Stomach (tissue), 9 donors: ENCODE measurements around the gene GYG2. TPM values are rescaled to one million over a fixed set of nuclear protein-coding genes. Genes with fewer than 3 reads are reported as not detected.

Experiments used
- DNase-seq, 2 donors: peaks; one replicate each; pipeline versions ENCODE4 v3.0.0 to v3.0.0-alpha.2; 2013 to 2019
- H3K27ac ChIP-seq, 5 donors: fragments of 200-600 bp in 4 of 5; sonication (generic) in 4 of 5; one replicate each; pipeline ENCODE4 v1.5.1; 2013 to 2019; ENCODE audit warnings: mild to moderate bottlenecking in 1 of 5, moderate library complexity in 1 of 5
- H3K27me3 ChIP-seq, 3 donors: fragments of 200-600 bp; sonication (generic); one replicate each; pipeline ENCODE4 v1.5.1; 2017 to 2019; ENCODE audit warnings: mixed run types in 1 of 3
- H3K36me3 ChIP-seq, 4 donors: fragments of 200-600 bp; sonication (generic); 1 replicate in 3 of 4; 2 replicates in 1 of 4; pipeline ENCODE4 v1.5.1; 2016 to 2019
- H3K4me1 ChIP-seq, 4 donors: fragments of 200-600 bp; sonication (generic); one replicate each; pipeline ENCODE4 v1.5.1; 2016 to 2019
- H3K4me3 ChIP-seq, 4 donors: fragments of 200-600 bp; sonication (generic) in 3 of 4; one replicate each; pipeline ENCODE4 v1.5.1; 2016 to 2019; ENCODE audit warnings: mild to moderate bottlenecking in 1 of 4
- H3K9me3 ChIP-seq, 4 donors: fragments of 200-600 bp; sonication (generic); one replicate each; pipeline ENCODE4 v1.5.1; 2016 to 2019
- CTCF ChIP-seq, 7 experiments: fragments of 450-650 bp in 4 of 7; fragments of 200-600 bp in 3 of 7; sonication (generic) in 3 of 7; IDR thresholded peaks; one replicate each; pipeline ENCODE4 v1.5.1; 2016 to 2019; ENCODE audit warnings: antibody characterized with exemption in 7 of 7, control low read depth in 2 of 7, mild to moderate bottlenecking in 1 of 7
- EP300 ChIP-seq: sonication (generic); formaldehyde crosslinking; IDR thresholded peaks from one replicate; pipeline ENCODE4 v1.6.1; 2017; ENCODE audit warnings: antibody characterized with exemption
- POLR2A ChIP-seq, 4 donors: fragments of 450-650 bp; IDR thresholded peaks; one replicate each; pipeline ENCODE4 v1.6.1; 2016; ENCODE audit warnings: antibody characterized with exemption in 4 of 4, control low read depth in 2 of 4, mild to moderate bottlenecking in 1 of 4, moderate library complexity in 1 of 4
- POLR2AphosphoS5 ChIP-seq, 3 donors: sonication (generic); formaldehyde crosslinking; IDR thresholded peaks; one replicate each; pipeline ENCODE4 v1.6.1; 2016; ENCODE audit warnings: antibody characterized with exemption in 3 of 3
- WGBS, 5 donors: extraction: QIAGEN DNeasy Blood & Tissue Kit in 3 of 5; methylation state at CpG; one replicate each; pipeline versions ENCODE4 v1.1.5 to v1.1.7; 2013 to 2018; 5-methylcytosine and 5-hydroxymethylcytosine counted together
- intact Hi-C: fragments of 100-400 bp; cut with DNase I; formaldehyde crosslinking; loops from one replicate; pipeline ENCODE4 v1.15.1; 2023; ENCODE audit warnings: low total_unique reads
- polyA plus RNA-seq, 3 donors: library from polyadenylated mRNA; stranded (reverse); fragments of 200-250 nt; gene quantifications; one replicate each; pipeline ENCODE4 v1.2.3, GENCODE V29; 2013
- total RNA-seq, 5 donors: library from RNA; depleted of rRNA; stranded (reverse); fragments of >200 nt; gene quantifications; one replicate each; pipeline versions ENCODE4 v1.1.0 to v1.2.3, GENCODE V29; 2014 to 2016
- donor health status: healthy with polysubstance abuse.
- donor health status: Bipolar disorder and iron deficiency.
- donor health status: healthy.

The GYG2 gene
- total and polyA plus RNA-seq, 8 donors = 2.2 to 6.2 (median 5.5) TPM

- TF ChIP-seq EP300 (no peak), POLR2AphosphoS5 (IDR thresholded peaks at IDR 0.05) (no peak), CTCF (IDR thresholded peaks at IDR 0.05) (no peak), POLR2A (IDR thresholded peaks at IDR 0.05) (no peak)
- H3K9me3 ChIP-seq = no peaks in the 10 kb centered on the region
- no peaks in the 10 kb centered on the region for H3K27me3 ChIP-seq
- no peak for DNase-seq
- no peak overlapping the region for H3K27ac ChIP-seq
- H3K36me3 ChIP-seq = peaks cover 0 to 72% (median 42%) of the 10 kb centered on the region in 4 donors
- WGBS, 5 donors = 92 to 98% (median 95%) methylated on average over 3 of the region's 3 CpGs
- intact Hi-C loops = no loop called here
- H3K4me3 ChIP-seq = no peak overlapping the region
- H3K4me1 ChIP-seq = no peaks in the 10 kb centered on the region
Observed at GRCh38 chrX:2910109-2910508, 81.4 kb downstream of the GYG2 start.

DNA sequence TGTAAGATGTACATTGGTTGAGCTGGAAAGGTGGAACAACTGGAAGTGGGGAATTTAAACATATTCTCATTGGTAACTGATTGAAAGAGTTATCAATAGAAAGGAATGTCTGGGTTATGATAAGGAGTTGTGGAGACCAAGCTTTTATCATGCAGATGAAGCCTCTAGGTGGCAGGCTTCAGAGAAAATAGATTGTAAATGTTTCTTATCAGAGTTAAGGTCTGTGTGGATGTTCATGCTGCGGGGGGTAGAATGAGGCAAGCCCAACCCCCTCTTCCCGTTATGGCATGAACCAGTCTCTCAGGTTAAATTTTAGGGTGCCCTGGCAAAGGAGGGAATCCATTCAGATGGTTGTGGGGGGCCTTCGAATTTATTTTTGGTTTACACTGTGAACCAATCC lies 84.4 kb downstream of the GYG2 start:
- H3K36me3 ChIP-seq = peaks cover 0 to 76% (median 47%) of the 10 kb centered on the region in 4 donors
- no peak for DNase-seq
- TF ChIP-seq EP300 (no peak), POLR2AphosphoS5 (IDR thresholded peaks at IDR 0.05) (no peak), POLR2A (IDR thresholded peaks at IDR 0.05) (no peak), CTCF (IDR thresholded peaks at IDR 0.05) (no peak)
- 31 to 52% (median 44%) methylated on average over 3 of the region's 3 CpGs for WGBS, 5 donors
- no peaks in the 10 kb centered on the region for H3K9me3 ChIP-seq
- H3K27me3 ChIP-seq = no peaks in the 10 kb centered on the region
- H3K4me1 ChIP-seq = no peaks in the 10 kb centered on the region
- H3K4me3 ChIP-seq = no peak overlapping the region
- H3K27ac ChIP-seq = no peak overlapping the region
- intact Hi-C loops = no loop called here

GRCh38 chrX:2917767-2918166 lies 89.0 kb downstream of the GYG2 start:
- no peak for DNase-seq
- Histone ChIP-seq H3K9me3 (no peaks in the 10 kb centered on the region), H3K4me3 (no peak overlapping the region), H3K27ac (no peak overlapping the region), H3K27me3 (no peaks in the 10 kb centered on the region), H3K36me3 (peaks cover 0 to 92% (median 74%) of the 10 kb centered on the region in 4 donors), H3K4me1 (no peaks in the 10 kb centered on the region)
- intact Hi-C loops = no loop called here
- TF ChIP-seq CTCF (IDR thresholded peaks at IDR 0.05) (no peak), POLR2AphosphoS5 (IDR thresholded peaks at IDR 0.05) (no peak), POLR2A (IDR thresholded peaks at IDR 0.05) (no peak), EP300 (no peak)
- WGBS, 5 donors = 94 to 98% (median 95%) methylated on average over 10 to 23 of the region's 23 CpGs

- H3K4me1 ChIP-seq = no peaks in the 10 kb centered on the region
- no peak for TF ChIP-seq EP300
- no peak for TF ChIP-seq POLR2A (IDR thresholded peaks at IDR 0.05)
- no peak for TF ChIP-seq POLR2AphosphoS5 (IDR thresholded peaks at IDR 0.05)
- TF ChIP-seq CTCF (IDR thresholded peaks at IDR 0.05) = no peak
- H3K27ac ChIP-seq = no peak overlapping the region
- 68 to 79% (median 75%) methylated on average over 1 of the region's 1 CpG for WGBS, 5 donors
- H3K36me3 ChIP-seq = peaks cover 0 to 91% (median 64%) of the 10 kb centered on the region in 4 donors
- DNase-seq = no peak
- no peaks in the 10 kb centered on the region for H3K9me3 ChIP-seq
- H3K4me3 ChIP-seq = no peak overlapping the region
- intact Hi-C loops = no loop called here
- no peaks in the 10 kb centered on the region for H3K27me3 ChIP-seq
Observed at GRCh38 chrX:2921193-2921592, 92.5 kb downstream of the GYG2 start.
